ENCODE results near the gene LCE1E. TPM values are rescaled to one million over a fixed set of nuclear protein-coding genes. Genes with fewer than 3 reads are reported as not detected.

LCE1E gene
- total and polyA plus RNA-seq, 8 donors = not detected

GRCh38 chr1:152777510-152778137, 8.4 kb upstream of the LCE1E start:
- Histone ChIP-seq H3K27ac (no peak overlapping the region), H3K36me3 (no peaks in the 10 kb centered on the region), H3K9me3 (peaks cover 0 to 6% (median 2%) of the 10 kb centered on the region in 4 donors), H3K4me1 (no peaks in the 10 kb centered on the region), H3K27me3 (peaks cover 0 to 15% (median 0%) of the 10 kb centered on the region in 3 donors), H3K4me3 (no peak overlapping the region)
- no peak for DNase-seq
- TF ChIP-seq POLR2A (IDR thresholded peaks at IDR 0.05) = no peak
- TF ChIP-seq EP300 (IDR thresholded peaks at IDR 0.05) = no peak
- no peak for TF ChIP-seq CTCF (IDR thresholded peaks at IDR 0.05)
- TF ChIP-seq POLR2AphosphoS5 (IDR thresholded peaks at IDR 0.05) = no peak
- WGBS, 5 donors = 45 to 62% (median 59%) methylated on average over 4 of the region's 4 CpGs
- intact Hi-C loops (cut with DNase I; ENCODE audit: low total_unique reads) = no loop called here

- H3K4me3 ChIP-seq = no peak overlapping the region
- H3K27ac ChIP-seq = no peak overlapping the region
- no peak for DNase-seq
- peaks cover 0 to 24% (median 0%) of the 10 kb centered on the region in 3 donors for H3K27me3 ChIP-seq
- H3K4me1 ChIP-seq = no peaks in the 10 kb centered on the region
- no peaks in the 10 kb centered on the region for H3K9me3 ChIP-seq
- intact Hi-C loops (cut with DNase I; ENCODE audit: low total_unique reads) = no loop called here
- TF ChIP-seq POLR2A (IDR thresholded peaks at IDR 0.05) (no peak), POLR2AphosphoS5 (IDR thresholded peaks at IDR 0.05) (no peak), EP300 (IDR thresholded peaks at IDR 0.05) (no peak)
- WGBS, 5 donors = 47 to 56% (median 49%) methylated on average over 2 of the region's 2 CpGs
- H3K36me3 ChIP-seq = no peaks in the 10 kb centered on the region
Measured at GRCh38 chr1:152783095-152783494, 3.0 kb upstream of the LCE1E start.

GRCh38 chr1:152795686-152796085, 9.6 kb downstream of the LCE1E start:
- TF ChIP-seq CTCF (IDR thresholded peaks at IDR 0.05) (no peak), POLR2A (IDR thresholded peaks at IDR 0.05) (no peak), EP300 (IDR thresholded peaks at IDR 0.05) (no peak), POLR2AphosphoS5 (IDR thresholded peaks at IDR 0.05) (no peak)

GRCh38 chr1:152796421-152796820, 10.4 kb downstream of the LCE1E start, which contains the start of gene LCE1D:
TSS of gene LCE1D (plus strand) at chr1:152796721. CDS start at chr1:152797795, 1,074 bp downstream.
- Histone ChIP-seq H3K4me1 (no peaks in the 10 kb centered on the region), H3K27ac (no peak within 1 kb of the TSS), H3K27me3 (no peaks in the 10 kb centered on the region), H3K4me3 (no peak within 1 kb of the TSS), H3K36me3 (no peaks in the 10 kb centered on the region), H3K9me3 (no peaks in the 10 kb centered on the region)
- WGBS, 5 donors = 31 to 51% (median 37%) methylated on average over 2 to 3 of the region's 3 CpGs
- DNase-seq = no peak
- TF ChIP-seq POLR2A (IDR thresholded peaks at IDR 0.05) (no peak), POLR2AphosphoS5 (IDR thresholded peaks at IDR 0.05) (no peak), CTCF (IDR thresholded peaks at IDR 0.05) (no peak), EP300 (IDR thresholded peaks at IDR 0.05) (no peak)
- intact Hi-C loops (cut with DNase I; ENCODE audit: low total_unique reads) = no loop called here

More at GRCh38 chr1:152795686-152796085, 9.6 kb downstream of the LCE1E start:
- Histone ChIP-seq H3K27ac (no peak overlapping the region), H3K4me1 (no peaks in the 10 kb centered on the region), H3K4me3 (no peak overlapping the region), H3K27me3 (no peaks in the 10 kb centered on the region), H3K9me3 (no peaks in the 10 kb centered on the region), H3K36me3 (no peaks in the 10 kb centered on the region)
- peak in 1 of 2 donors; percentile 12 for DNase-seq
- 39 to 61% (median 58%) methylated on average over 4 of the region's 4 CpGs for WGBS, 5 donors
- intact Hi-C loops (cut with DNase I; ENCODE audit: low total_unique reads) = no loop called here

- TF ChIP-seq POLR2A (IDR thresholded peaks at IDR 0.05) = no peak
- no peak for TF ChIP-seq CTCF (IDR thresholded peaks at IDR 0.05)
- TF ChIP-seq POLR2AphosphoS5 (IDR thresholded peaks at IDR 0.05) = no peak
- no peak for TF ChIP-seq EP300 (IDR thresholded peaks at IDR 0.05)
- Histone ChIP-seq H3K9me3 (no peaks in the 10 kb centered on the region), H3K4me1 (no peaks in the 10 kb centered on the region), H3K27me3 (peaks cover 0 to 2% (median 0%) of the 10 kb centered on the region in 3 donors), H3K4me3 (no peak overlapping the region), H3K36me3 (no peaks in the 10 kb centered on the region), H3K27ac (no peak overlapping the region)
- intact Hi-C loops (cut with DNase I; ENCODE audit: low total_unique reads) = no loop called here
- DNase-seq = no peak
- WGBS, 5 donors = 52 to 67% (median 67%) methylated on average over 1 of the region's 1 CpG
Measured at GRCh38 chr1:152801333-152801732, 15.3 kb downstream of the LCE1E start.

Measured in stomach (tissue), 9 donors.